ENCODE measurements around the gene MRPS35.
A peak's percentile ranks its signal among the peaks of the same experiment; 100 is the strongest.

Gene MRPS35

GRCh38 chr12:27693403-27693802, 17.2 kb upstream of the MRPS35 start:
- no peak for TF ChIP-seq REST (IDR thresholded peaks at IDR 0.05; ENCODE audit: low read depth)
- TF ChIP-seq CREB1 (IDR thresholded peaks at IDR 0.05; ENCODE audit: low read depth): no peak
- no peak for TF ChIP-seq TCF12 (IDR thresholded peaks at IDR 0.05; ENCODE audit: low read depth)
- no peak for TF ChIP-seq EGR1 (IDR thresholded peaks at IDR 0.05)
- TF ChIP-seq YY1 (IDR thresholded peaks at IDR 0.05; ENCODE audit: low read depth): no peak

GRCh38 chr12:27695556-27696292, 14.9 kb upstream of the MRPS35 start:
- no peak for TF ChIP-seq TCF12 (IDR thresholded peaks at IDR 0.05; ENCODE audit: low read depth)
- no peak for TF ChIP-seq FOXM1 (IDR thresholded peaks at IDR 0.05; ENCODE audit: borderline replicate concordance, low read depth)
- TF ChIP-seq EGR1 (IDR thresholded peaks at IDR 0.05): no peak
- TF ChIP-seq YY1 (IDR thresholded peaks at IDR 0.05; ENCODE audit: low read depth): no peak
- no peak for TF ChIP-seq CREB1 (IDR thresholded peaks at IDR 0.05; ENCODE audit: low read depth)
- no peak for TF ChIP-seq USF1 (IDR thresholded peaks at IDR 0.05)
- no peak for TF ChIP-seq ZBTB7A (IDR thresholded peaks at IDR 0.05; ENCODE audit: low read depth)
- TF ChIP-seq CEBPB (IDR thresholded peaks at IDR 0.05): no peak

GRCh38 chr12:27696293-27696652, 14.4 kb upstream of the MRPS35 start, which contains the start of gene REP15:
REP15 (plus strand) TSS chr12:27696447; CDS start chr12:27696563, 116 bp downstream.
- no peak for TF ChIP-seq EP300 (IDR thresholded peaks at IDR 0.05; ENCODE audit: borderline replicate concordance)
- TF ChIP-seq CEBPB (IDR thresholded peaks at IDR 0.05): no peak
- TF ChIP-seq USF1 (IDR thresholded peaks at IDR 0.05): no peak
- TF ChIP-seq RAD21 (IDR thresholded peaks at IDR 0.05; ENCODE audit: low read depth): no peak
- no peak for TF ChIP-seq TCF12 (IDR thresholded peaks at IDR 0.05; ENCODE audit: low read depth)
- TF ChIP-seq EGR1 (IDR thresholded peaks at IDR 0.05): no peak
- no peak for TF ChIP-seq ZBTB7A (IDR thresholded peaks at IDR 0.05; ENCODE audit: low read depth)
- TF ChIP-seq MAX (IDR thresholded peaks at IDR 0.05): no peak
- TF ChIP-seq TEAD4 (IDR thresholded peaks at IDR 0.05): no peak

GRCh38 chr12:27696864-27697564, 13.6 kb upstream of the MRPS35 start:
- TF ChIP-seq EGR1 (IDR thresholded peaks at IDR 0.05) (no peak), FOXM1 (IDR thresholded peaks at IDR 0.05; ENCODE audit: borderline replicate concordance, low read depth) (no peak), MAX (IDR thresholded peaks at IDR 0.05) (no peak), RAD21 (IDR thresholded peaks at IDR 0.05; ENCODE audit: low read depth) (no peak), ZBTB7A (IDR thresholded peaks at IDR 0.05; ENCODE audit: low read depth) (no peak)

GRCh38 chr12:27703720-27704452, 6.7 kb upstream of the MRPS35 start:
- TF ChIP-seq NFIC (IDR thresholded peaks at IDR 0.05) (no peak), REST (IDR thresholded peaks at IDR 0.05; ENCODE audit: low read depth) (no peak), CEBPB (IDR thresholded peaks at IDR 0.05) (peak; percentile 47), YY1 (IDR thresholded peaks at IDR 0.05; ENCODE audit: low read depth) (no peak), TAF1 (IDR thresholded peaks at IDR 0.05; ENCODE audit: low read depth) (no peak), EP300 (IDR thresholded peaks at IDR 0.05; ENCODE audit: borderline replicate concordance) (no peak), EGR1 (IDR thresholded peaks at IDR 0.05) (no peak), MAX (IDR thresholded peaks at IDR 0.05) (no peak), CREB1 (IDR thresholded peaks at IDR 0.05; ENCODE audit: low read depth) (no peak), ZBTB7A (IDR thresholded peaks at IDR 0.05; ENCODE audit: low read depth) (no peak), RAD21 (IDR thresholded peaks at IDR 0.05; ENCODE audit: low read depth) (peak; percentile 90), FOXM1 (IDR thresholded peaks at IDR 0.05; ENCODE audit: borderline replicate concordance, low read depth) (peak; percentile 90), TCF12 (IDR thresholded peaks at IDR 0.05; ENCODE audit: low read depth) (no peak), TEAD4 (IDR thresholded peaks at IDR 0.05) (peak; percentile 99), USF1 (IDR thresholded peaks at IDR 0.05) (no peak)
